Measurements from ENCODE around the gene DOCK7.
"Not testable (repeated sequence)": the region's sequence is repeated elsewhere in the genome, so short reads cannot be mapped to it uniquely, and the experiment has no call there.

The DOCK7 gene

DNA sequence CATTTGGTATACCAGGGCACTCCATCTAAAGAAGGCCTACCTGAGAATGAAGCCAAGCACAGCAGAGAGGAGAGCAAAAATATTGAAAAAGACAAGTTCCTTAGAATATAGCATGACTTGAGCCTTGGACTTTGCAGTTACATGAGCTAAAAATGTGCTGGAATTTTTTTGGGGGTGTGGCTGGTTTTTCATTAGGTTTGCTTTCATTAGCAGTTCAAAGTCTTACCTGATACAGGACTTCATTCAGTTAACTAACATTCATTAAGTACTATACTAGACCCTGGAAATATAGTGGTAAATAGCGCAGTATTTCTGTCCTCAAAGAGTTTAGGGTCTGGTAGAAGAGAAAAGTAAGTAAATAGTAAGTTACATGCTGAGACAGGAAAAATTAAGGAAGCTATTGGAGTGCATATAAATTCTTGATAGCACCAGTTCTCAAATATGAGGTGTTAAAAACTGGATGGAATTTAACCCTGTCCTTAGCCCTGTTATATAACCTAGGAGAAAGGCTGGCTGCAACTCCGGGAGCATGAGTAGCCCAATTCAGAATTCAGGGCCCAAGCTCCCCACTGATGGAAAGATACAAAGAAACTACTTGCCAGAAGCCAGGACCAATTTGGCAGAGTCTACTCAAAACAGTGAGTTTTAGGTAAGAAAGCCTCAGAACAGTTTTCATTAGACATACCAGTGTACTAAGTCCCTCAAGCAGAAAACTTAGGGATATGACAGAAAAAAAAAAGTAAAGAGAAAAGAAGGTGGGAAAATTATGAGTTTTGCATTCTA is 3.1 kb upstream of the DOCK7 start:
- DNase-seq: no peak

DNA sequence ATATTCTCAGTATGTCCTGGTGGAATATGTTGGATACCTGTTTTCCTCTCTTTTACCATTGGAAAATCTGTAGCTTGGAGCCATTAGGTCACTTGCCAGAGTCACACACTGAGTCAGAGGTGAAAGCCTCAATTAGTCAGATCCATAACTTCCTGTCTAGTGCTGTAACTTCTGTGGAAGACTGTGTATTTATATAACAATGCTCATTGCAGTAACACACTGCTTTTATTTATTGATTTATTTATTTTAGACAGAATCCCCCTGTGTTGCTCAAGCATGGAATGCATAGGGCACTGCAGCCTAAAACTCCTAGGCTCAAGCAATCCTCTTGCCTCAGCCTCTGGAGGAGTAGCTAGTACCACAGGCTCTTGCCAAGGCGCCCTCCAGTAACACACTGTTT is 1.3 kb upstream of the DOCK7 start:
- DNase-seq: no peak

DNA sequence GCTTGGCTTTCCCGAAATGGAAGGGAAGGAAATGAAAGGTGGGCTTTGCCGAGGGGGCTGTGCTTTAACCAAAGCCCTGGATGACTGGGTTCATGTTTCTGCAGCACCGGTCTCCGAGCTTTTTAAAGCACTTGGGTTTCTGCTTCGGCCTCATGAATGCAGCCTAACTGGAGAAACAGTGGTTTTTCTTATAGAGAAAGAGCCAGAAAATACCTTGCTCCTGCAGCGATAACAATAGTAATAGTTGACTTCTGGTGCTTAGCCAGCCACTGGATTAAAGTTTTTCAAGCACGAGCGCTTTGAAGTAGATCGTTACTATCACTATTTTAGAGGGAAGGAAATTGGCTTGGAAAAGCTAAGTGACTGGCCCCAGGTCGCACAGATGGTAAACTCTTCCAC is 500 bp upstream of the DOCK7 start:
- no peak for DNase-seq

DNA sequence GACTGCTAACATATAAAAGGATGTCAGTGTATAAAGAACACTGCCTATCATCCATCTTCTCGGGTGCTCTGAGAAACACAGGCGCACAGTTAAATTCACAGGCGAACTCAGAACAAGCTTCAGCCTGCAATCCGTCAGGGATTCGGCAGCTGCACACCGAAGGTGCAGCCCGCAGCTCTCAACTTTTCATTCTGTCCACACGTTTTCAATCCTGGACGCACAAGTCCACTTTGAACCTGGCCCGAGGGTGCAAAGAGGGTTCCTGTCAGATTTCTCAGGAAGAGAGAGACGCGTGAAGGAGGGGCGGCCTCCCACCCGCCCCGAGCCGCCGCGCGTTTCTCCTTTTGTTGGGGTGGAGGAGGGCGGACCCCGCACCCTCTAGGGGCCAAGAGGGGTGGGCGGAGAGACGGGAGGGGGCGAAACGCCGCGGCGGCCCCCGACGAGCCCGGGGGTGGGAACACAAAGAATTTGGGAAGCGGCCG is 724 bp downstream of the DOCK7 start:
- DNase-seq: no peak

DNA sequence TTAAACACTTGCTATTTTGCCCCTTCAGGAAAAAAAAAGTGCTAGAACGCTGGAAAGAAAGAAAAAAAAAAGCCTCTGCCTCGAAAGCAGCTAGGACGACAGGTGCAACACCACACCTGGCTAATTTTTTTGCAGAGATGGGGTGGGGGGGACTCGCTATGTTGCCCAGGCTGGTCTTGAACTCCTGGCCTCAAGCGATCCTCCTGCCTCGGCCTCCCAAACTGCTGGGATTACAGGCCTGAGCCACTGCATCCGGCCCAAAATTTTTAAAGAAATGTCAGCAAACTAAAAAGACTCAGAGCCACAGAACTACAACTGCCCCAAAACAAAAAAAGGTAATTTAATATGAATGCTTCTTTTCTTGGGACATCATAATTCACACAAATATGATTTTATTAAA is 1.4 kb downstream of the DOCK7 start:
- no peak for DNase-seq

DNA sequence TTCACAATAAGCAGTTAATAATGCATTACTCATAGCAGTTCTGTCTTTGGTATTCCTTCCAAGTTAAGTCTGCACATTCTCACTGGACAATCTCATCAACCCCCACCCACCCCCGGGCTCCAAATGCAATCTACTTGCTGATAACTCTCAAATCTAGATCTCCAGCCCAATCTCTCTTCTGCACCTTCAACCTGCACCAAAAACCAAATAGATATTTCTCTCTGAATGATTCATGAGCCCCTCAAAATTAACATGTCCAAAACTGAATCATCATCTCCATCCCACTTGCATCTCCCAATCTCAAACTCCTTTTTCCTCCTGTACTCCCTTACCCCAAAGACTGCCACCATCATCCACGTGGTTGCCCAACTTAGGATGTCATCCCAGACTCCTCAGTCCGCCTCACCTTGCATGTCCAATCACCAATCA is 2.7 kb downstream of the DOCK7 start:
- no peak for DNase-seq

DNA sequence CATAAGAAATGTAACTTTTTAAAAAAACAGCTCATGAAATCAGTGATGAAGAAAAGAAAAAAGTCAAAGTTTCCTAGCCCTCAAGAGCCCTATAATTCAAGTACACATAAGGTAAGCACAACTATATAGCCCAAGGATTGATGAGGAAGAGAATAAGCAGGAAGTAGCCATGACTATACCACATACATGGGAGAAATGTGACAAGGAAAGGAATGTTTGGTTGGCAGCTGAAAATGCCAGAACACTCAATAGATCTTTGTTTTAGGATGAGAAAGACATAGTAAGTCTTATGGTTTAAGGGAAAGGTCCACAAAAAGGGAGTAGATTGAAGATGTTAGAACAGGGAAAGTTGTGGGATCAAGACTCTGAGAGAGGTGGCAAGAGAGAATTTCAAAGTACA is 5.7 kb downstream of the DOCK7 start:
- DNase-seq: no peak

DNA sequence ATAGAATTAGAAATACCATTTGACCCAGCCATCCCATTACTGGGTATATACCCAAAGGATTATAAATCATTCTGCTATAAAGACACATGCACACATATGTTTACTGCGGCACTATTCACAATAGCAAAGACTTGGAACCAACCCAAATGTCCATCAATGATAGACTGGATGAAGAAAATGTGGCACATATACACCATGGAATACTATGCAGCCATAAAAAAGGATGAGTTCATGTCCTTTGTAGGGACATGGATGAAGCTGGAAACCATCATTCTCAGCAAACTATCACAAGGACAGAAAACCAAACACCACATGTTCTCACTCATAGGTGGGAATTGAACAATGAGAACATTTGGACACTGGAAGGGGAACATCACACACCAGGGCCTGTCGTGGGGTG is 7.2 kb downstream of the DOCK7 start:
- not testable (repeated sequence) for DNase-seq

DNA sequence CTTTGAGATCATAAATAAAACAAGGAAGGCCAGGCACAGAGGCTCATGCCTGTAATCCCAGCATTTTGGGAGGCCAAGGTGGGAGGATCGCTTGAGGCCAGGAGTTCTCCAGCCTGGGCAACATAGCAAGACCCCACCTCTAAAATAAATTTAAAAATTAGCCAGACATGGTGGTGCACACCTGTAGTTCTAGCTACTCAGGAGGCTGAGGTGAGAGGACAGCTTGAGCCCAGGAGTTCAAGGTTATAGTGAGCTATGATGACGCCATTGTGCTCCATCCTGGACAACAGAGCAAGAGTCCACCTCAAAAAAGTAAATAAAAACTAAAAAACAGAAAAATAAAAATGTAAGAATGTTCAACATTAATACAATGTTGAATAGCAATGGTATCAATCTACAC is 10.4 kb downstream of the DOCK7 start:
- not testable (repeated sequence) for DNase-seq

DNA sequence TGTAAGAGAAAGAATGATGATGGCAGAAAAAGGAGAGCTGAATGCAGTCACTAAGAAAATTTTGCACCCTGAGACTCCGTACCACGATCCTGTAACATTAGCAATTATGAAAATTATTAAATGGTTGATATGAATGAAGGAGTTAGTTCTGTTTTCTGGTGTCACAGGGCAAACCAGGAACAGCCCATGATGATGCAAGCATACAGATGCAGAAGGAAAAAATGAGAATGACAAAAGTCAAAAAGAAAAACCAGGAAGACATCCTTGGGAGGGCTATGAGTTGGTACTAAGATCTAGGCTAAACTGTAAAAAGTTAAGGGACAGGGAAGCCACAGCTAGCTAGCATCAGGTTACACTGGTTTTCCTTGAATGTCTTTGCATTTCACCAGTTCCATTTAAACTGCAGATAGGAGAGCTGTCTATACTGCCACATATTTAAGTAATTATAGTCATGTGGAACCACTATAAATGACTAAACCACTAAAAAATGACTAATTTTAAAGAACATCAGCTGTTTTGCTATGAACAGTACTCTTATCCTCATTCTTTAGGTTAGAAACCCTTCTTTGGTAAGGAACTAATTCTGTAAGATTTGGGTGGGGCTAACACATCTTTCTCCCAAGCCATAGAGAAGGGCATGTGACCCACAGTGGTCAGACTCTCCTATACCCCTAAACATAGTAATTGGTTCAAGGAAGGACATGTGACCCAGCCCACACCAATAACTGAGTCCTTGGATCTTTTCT is 11.4 kb downstream of the DOCK7 start:
- DNase-seq: no peak

DNA sequence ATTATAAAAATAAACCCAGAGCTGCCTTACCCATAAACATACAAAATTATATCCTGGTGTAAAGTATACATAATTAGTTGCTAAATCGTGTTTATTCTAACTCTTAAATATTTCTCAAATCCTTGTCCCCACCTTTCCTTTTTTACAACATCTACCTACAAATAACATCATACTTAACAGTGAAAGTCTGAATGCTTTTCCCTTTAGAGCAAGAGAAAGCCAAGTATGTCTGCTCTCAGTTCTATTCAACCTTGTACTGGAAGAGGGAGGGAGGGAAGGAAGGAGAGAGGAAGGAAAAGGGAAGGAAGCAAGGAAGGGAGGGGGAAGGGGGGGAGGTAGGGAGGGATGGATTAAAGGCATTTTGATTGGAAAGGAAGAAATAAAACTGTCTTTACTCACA is 14.6 kb downstream of the DOCK7 start:
- no peak for DNase-seq

DNA sequence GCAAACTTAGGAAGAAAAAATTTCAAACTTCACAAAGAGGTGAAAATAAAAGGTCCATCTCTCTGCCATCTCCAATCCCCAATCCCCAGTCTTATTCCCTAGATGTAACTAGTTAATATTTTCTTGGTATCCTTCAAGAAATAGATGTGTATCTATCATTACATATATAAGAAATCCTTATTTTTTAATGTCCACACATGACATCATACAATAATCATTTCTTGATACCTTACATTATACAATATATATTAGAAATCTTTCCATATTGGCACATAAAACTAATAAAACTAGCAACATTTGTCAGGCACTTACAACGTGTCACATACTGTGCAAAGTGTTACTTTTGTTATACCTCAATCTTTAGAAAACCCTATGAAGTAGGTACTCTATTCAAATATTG is 16.2 kb downstream of the DOCK7 start:
- DNase-seq: no peak

DNA sequence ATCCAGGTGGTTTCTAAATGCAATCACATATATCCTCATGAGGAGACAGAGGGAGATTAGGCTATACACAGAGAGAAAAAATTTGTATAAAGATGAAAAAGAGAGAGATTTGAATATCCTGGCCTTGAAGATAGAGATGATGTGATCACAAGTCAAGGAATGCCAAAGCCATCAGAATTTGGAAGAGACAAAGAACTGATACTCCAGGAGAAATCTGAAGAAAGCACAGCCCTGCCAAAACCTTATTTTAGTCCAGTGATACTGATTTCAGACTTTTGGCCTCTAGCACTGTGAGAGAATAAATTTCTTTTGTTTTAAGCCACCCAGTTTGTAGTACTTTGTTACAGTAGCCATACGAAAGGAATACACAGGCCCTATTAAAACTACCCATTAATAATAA is 33.4 kb downstream of the DOCK7 start:
- DNase-seq: no peak

DNA sequence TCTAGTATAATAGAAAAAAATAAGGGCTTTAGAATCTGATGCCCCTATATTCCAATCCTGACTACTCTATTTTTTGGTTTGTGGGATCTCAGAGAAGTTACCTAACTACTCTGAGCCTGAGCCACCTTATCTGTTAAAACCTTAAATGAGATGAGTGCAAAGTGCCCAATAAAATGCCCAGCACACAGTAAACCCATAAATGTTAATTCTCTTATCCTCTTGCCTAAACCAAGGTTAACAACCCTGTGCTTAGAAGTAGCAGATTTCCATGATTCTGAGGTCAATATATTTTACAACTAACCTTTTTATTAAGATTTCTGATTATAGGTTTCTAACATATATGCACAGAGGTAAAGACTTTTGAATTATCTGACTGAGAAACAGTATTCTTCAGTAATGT is 35.8 kb downstream of the DOCK7 start:
- DNase-seq: no peak

DNA sequence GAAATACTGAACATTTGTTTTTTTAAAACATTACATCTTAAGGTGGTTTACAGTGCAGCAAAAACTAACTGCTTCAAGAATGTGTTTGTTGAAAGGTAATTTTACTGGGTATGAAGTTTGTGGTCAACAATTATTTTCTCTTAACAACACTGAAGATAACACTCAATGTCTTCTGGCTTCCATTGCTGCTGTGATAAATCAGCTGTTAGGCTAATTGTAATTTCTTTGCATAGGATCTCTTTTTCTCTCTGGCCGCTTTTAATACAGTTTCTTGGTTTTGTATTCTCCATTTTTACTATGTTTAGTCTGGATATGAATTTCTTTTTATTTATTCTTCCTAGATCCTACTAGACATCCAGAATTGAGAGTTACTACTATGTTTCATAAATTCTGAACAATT is 44.9 kb downstream of the DOCK7 start:
- DNase-seq: no peak

DNA sequence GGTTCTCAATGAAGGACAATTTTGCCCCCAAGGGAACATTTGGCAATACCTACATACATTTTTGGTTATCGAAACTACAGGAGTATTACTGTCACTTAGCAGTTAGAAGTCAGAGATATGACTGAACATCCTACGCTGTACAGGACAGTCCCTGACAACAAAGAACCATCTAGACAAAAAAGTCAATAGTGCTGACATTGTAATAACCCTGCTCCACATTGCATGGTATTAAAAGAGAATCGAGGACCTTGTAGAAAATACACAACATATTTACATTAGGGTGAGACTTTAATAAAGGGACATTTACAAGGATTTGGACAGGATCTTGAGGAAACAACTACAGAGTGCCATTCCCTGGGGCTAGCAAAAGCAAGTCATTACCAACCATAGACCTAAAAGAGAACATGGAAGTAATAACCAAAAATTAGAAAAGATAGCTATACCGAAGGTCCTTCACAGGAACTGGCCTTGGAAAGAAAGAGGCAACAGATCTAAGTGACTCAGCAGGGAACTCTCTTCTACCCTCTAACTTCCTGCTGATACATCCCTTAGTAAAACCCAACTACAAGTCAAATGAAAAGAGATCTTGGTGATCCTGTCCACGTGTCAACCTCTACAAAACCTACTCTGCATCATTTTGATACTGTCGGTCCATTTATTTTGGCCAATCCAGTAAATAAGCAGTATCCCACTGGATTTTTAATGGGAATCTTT is 50.6 kb downstream of the DOCK7 start:
- no peak for DNase-seq

DNA sequence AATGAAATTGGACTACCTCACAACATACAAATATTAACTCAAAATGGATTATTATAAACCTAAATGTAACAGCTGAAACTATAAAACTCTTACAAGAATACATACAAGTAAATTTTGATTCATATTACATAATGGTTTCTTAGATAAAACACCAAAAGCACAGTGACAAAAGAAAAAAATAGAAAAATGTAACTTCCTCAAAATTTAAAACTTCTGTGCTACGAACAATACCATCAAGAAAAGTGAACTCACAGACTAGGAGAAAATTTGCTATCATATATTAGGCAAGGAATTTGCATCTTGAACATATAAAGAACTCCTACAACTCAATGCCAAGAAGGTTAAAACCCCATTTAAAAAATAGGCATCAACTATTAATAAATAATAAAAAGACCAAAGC is 59.7 kb downstream of the DOCK7 start:
- DNase-seq: no peak

DNA sequence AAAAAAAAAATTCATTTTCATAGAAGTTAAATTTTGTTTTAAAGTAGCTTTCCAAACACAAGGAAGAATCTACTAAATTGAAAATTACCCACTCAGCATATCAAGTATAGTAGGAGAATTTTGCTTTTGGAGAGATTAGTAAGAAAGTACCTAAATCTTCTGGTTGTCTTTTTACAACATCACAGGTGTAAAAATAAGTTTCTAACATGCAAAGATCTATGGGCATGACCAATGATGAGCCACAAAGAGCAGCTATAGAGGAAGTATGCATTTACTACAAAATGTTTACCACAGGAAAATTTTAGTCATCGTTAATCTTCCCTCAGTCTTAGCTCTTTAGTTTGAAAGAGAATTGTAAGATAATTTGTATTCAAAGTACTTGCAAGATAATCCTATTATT is 62.8 kb downstream of the DOCK7 start:
- DNase-seq: no peak

DNA sequence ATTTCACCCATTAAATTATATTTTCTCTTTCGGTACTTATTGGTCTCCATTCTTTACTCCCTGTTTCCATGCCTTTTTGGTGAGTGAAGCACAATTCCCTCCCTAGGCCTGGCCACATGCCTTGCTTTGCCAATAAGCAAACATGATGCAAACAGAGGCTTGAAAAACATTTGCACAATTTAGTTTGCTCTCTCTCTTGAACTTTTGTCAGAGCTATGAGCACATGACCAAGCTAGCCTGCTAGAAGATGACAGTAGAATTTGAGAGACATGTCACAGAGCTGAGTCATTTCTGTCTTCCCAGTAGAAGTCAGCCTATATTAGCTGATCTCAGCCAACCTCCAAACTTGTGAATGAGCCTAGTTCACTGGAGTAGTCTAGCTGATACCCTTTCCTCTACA is 66.3 kb downstream of the DOCK7 start:
- no peak for DNase-seq

DNA sequence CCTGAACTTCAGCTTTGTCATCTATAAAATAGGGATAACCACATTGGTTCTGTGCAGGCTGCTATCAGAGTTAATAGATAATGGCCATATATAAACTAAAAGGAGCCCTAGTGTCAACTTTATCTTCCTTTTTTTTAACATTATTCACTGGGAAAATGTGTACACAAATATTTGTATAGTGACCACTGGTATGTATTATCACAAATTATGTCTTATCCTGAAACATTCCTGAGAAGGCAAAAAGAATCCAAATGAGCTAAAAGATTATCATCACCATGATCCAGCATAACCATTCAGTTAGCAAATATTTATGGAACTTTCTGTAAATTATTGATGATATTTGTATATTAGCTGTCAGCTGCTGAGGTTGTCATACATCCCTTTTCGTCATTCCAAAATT is 74.3 kb downstream of the DOCK7 start:
- DNase-seq: no peak

DNA sequence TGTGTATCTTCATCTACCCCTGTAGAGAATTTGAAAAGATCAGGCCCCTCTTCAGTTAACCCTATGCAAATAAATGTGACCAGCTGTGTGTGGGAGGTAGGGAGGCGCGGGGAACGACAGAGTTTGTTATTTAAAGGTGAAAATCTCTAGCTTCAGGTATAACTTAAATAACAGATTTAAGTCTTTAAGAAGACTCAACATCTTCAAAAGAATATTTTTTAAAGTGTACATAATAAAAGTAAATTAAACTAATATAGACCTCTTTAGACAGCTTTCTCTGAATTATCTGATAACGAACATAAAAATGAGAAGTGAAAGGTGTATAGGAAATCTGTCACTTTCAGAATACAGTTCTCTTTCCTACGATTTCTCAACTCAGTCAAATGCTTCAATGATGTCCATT is 74.9 kb downstream of the DOCK7 start:
- no peak for DNase-seq

DNA sequence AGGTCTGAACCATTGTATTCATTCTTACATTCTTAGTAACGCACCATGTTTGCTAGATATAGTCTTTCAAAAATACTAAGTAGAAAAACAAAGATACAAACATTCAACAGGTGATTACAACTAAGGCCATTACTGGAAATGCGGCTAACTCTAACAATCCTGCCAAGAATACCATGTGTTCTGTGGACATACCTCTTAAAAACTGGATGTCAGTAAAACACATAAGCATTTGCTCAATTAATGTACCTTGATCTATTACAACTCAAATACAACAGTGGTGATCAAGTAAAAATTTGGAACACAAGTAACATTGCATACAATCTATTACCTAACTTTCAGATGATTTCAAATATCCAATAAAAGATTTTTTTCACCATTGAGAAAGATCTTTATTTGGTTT is 75.4 kb downstream of the DOCK7 start:
- no peak for DNase-seq

DNA sequence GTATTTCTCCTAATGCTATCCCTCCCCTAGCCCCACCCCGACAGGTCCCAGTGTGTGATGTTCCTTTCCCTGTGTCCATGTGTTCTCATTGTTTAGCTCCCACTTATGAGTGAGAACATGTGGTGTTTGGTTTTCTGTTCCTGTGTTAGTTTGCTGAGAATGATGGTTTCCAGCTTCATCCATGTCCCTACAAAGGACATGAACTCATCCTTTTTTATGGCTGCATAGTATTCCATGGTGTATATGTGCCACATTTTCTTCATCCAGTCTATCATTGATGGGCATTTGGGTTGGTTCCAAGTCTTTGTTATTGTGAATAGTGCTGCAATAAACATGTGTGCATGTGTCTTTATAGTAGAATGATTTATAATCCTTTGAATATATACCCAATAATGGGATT is 77.6 kb downstream of the DOCK7 start:
- DNase-seq: not testable (repeated sequence)

DNA sequence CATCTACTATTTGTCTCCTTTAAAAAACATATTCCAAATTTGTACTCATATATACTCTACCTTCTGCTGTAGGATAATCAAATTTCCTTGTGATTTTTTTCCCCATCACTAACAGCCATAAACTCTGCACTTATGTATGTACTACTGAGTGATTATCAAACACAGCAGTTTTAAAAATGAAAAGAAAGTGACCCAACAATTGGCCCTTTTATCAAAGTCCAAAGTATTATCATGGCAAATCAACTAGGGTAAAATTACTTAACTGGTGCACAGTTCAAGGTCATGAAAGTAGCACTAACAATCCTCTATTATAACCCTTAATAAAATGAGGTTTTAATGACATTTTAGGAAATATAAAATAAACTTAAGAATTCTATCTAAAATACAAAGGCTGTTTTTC is 79.3 kb downstream of the DOCK7 start:
- DNase-seq: no peak
